PC-3 (cell line): ENCODE data around the gene ACTN1. TPM values are rescaled to one million over a fixed set of nuclear protein-coding genes. Genes with fewer than 3 reads are reported as not detected.

Experiments used
- ATAC-seq: fragments of 200-7000 bp; cut with Tn5 transposase; 2 replicates; pipeline ENCODE4 v1.9.1; 2020; ENCODE audit warnings: mild to moderate bottlenecking, moderate library complexity
- BruUV-seq: library from RNA; stranded (reverse); fragments of 400-500 nt; replicated peaks from 2 replicates; lab custom pipeline; 2021; lab: Mats Ljungman, UMichigan
- CTCF ChIA-PET: fragments of 300-600 bp; sonication (Branson Sonifier 250); formaldehyde crosslinking; loops from one replicate; lab custom pipeline; 2022; ENCODE audit warnings: antibody characterized with exemption; lab: Charles Lee
- POLR2A ChIA-PET: fragments of 300-600 bp; sonication (Branson Sonifier 250); formaldehyde crosslinking; loops from one replicate; lab custom pipeline; 2022; ENCODE audit warnings: antibody characterized with exemption; ENCODE audit not compliant: unreplicated experiment; lab: Charles Lee
- DNase-seq: peaks from one replicate; pipeline ENCODE4 v3.0.0-alpha.2; 2015
- H2AFZ ChIP-seq: fragments of 300-600 bp; sonication (generic); 2 replicates; pipeline ENCODE4 v1.6.0; 2016; ENCODE audit warnings: antibody characterized with exemption, low read length
- H3F3A ChIP-seq: fragments of 300-600 bp; sonication (generic); one replicate; pipeline ENCODE4 v1.6.0; 2017; ENCODE audit warnings: antibody characterized with exemption, low read length, control low read depth, mild to moderate bottlenecking; ENCODE audit not compliant: unreplicated experiment
- H3K27ac ChIP-seq: fragments of 300-600 bp; sonication (generic); 2 replicates; pipeline ENCODE4 v1.5.1; 2016; ENCODE audit warnings: mild to moderate bottlenecking, low read length
- H3K27me3 ChIP-seq: fragments of 300-600 bp; sonication (generic); 2 replicates; pipeline ENCODE4 v1.6.1; 2016; ENCODE audit warnings: low read length, mixed read lengths
- H3K36me3 ChIP-seq: fragments of 300-600 bp; sonication (generic); 2 replicates; pipeline ENCODE4 v1.6.1; 2016; ENCODE audit warnings: low read depth, mixed run types, low read length, mixed read lengths
- H3K4me1 ChIP-seq: fragments of 300-600 bp; sonication (generic); 2 replicates; pipeline ENCODE4 v1.5.1; 2016; ENCODE audit warnings: low read length; ENCODE audit not compliant: insufficient read depth
- H3K4me2 ChIP-seq: fragments of 300-600 bp; sonication (generic); 2 replicates; pipeline ENCODE4 v1.6.0; 2016; ENCODE audit warnings: low read length
- H3K4me3 ChIP-seq: fragments of 300-600 bp; sonication (generic); 2 replicates; pipeline ENCODE4 v1.5.1; 2016; ENCODE audit warnings: mild to moderate bottlenecking, low read length, mixed read lengths
- H3K79me2 ChIP-seq: fragments of 300-600 bp; sonication (generic); 2 replicates; pipeline ENCODE4 v1.6.1; 2017; ENCODE audit warnings: low read length, mixed read lengths
- H3K9ac ChIP-seq: fragments of 300-600 bp; sonication (generic); 2 replicates; pipeline ENCODE4 v1.6.0; 2016; ENCODE audit warnings: mild to moderate bottlenecking, low read length
- H3K9me2 ChIP-seq: fragments of 300-600 bp; sonication (generic); replicated peaks from 2 replicates; pipeline ENCODE4 v1.6.1; 2016; ENCODE audit warnings: mixed run types, low read length, mixed read lengths
- H3K9me3 ChIP-seq: fragments of 300-600 bp; sonication (generic); 2 replicates; pipeline ENCODE4 v1.6.1; 2016; ENCODE audit warnings: low read length, mixed read lengths
- H4K20me1 ChIP-seq: fragments of 300-600 bp; sonication (generic); 2 replicates; pipeline ENCODE4 v1.6.1; 2016; ENCODE audit warnings: low read length, mixed read lengths
- EZH2 ChIP-seq: fragments of 300-600 bp; sonication (generic); IDR thresholded peaks from one replicate; pipeline ENCODE4 v1.6.1; 2017; ENCODE audit warnings: antibody characterized with exemption, mild to moderate bottlenecking, low read length; ENCODE audit not compliant: unreplicated experiment
- EZH2phosphoT487 ChIP-seq: fragments of 300-600 bp; sonication (generic); IDR thresholded peaks from 2 replicates; pipeline ENCODE4 v1.6.1; 2018; ENCODE audit warnings: mild to moderate bottlenecking, antibody characterized with exemption, low read length, borderline replicate concordance
- intact Hi-C: fragments of 100-400 bp; cut with micrococcal nuclease; formaldehyde crosslinking; loops from 2 replicates; pipeline ENCODE4 v1.9.0; 2023
- total RNA-seq: library from RNA; depleted of rRNA; stranded (reverse); fragments of >200 nt; gene quantifications from 2 replicates; pipeline ENCODE4 v1.2.3, GENCODE V29; 2014
- TF ChIP-seq, protein P1 (sequence below): fragments of 300-600 bp; sonication (generic); conservative IDR thresholded peaks from 2 replicates; pipeline ENCODE4 v1.5.1; 2017; ENCODE audit warnings: antibody characterized with exemption, low read depth, mild to moderate bottlenecking, low read length

ACTN1 gene
- total RNA-seq, 1 experiment from 2014 or later: 303 TPM

DNA sequence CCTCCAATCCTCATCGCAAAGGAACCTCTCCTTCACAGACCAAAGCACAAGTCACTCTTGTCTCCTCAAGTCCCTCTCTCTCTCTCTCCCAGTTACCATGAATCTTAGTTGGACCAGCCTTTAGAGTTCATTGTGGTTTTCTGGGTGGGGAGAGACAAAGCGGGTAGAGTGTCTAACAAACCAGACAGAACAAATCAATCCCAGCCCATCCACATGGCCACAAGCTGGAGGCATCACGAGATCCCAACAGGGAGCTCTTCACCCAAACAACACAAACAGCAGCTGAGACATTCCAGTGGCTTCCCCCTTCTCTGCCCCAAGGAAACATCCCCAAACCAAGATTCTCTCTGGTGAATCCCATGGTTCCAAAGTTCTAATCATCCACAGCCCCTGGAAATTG is 22.4 kb downstream of the ACTN1 start:
- ATAC-seq (no peak), DNase-seq (no peak)
- peaks cover 45% of the 10 kb centered on the region for H3K36me3 ChIP-seq
- no peak overlapping the region for H3K9ac ChIP-seq
- H4K20me1 ChIP-seq: peaks cover 95% of the 10 kb centered on the region
- no peak overlapping the region for H3K4me3 ChIP-seq
- H3F3A ChIP-seq: peaks cover 2% of the 10 kb centered on the region
- H3K79me2 ChIP-seq: peaks cover 100% of the 10 kb centered on the region
- intact Hi-C loops: no loop called here
- TF ChIP-seq EZH2phosphoT487 (no peak), EZH2 (no peak)
- TF ChIP-seq, protein P1, sequence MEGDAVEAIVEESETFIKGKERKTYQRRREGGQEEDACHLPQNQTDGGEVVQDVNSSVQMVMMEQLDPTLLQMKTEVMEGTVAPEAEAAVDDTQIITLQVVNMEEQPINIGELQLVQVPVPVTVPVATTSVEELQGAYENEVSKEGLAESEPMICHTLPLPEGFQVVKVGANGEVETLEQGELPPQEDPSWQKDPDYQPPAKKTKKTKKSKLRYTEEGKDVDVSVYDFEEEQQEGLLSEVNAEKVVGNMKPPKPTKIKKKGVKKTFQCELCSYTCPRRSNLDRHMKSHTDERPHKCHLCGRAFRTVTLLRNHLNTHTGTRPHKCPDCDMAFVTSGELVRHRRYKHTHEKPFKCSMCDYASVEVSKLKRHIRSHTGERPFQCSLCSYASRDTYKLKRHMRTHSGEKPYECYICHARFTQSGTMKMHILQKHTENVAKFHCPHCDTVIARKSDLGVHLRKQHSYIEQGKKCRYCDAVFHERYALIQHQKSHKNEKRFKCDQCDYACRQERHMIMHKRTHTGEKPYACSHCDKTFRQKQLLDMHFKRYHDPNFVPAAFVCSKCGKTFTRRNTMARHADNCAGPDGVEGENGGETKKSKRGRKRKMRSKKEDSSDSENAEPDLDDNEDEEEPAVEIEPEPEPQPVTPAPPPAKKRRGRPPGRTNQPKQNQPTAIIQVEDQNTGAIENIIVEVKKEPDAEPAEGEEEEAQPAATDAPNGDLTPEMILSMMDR: no peak
- peaks cover 32% of the 10 kb centered on the region for H3K4me1 ChIP-seq
- POLR2A ChIA-PET: interaction anchor here (0.7 kb wide), 1 partner anchor 49 kb away, joined by 5 read pairs; no protein-coding TSS in a partner anchor
- BruUV-seq: no TSS peak
- CTCF ChIA-PET: interaction anchor here (0.5 to 0.7 kb wide), 2 partner anchors 18 to 491 kb away, joined by 3 to 8 read pairs; no protein-coding TSS in a partner anchor
- no peaks in the 10 kb centered on the region for H3K9me3 ChIP-seq
- H3K27me3 ChIP-seq: no peaks in the 10 kb centered on the region
- H2AFZ ChIP-seq: no peak overlapping the region
- no peak overlapping the region for H3K4me2 ChIP-seq
- H3K27ac ChIP-seq: no peak overlapping the region
- H3K9me2 ChIP-seq: no peaks in the 10 kb centered on the region

DNA sequence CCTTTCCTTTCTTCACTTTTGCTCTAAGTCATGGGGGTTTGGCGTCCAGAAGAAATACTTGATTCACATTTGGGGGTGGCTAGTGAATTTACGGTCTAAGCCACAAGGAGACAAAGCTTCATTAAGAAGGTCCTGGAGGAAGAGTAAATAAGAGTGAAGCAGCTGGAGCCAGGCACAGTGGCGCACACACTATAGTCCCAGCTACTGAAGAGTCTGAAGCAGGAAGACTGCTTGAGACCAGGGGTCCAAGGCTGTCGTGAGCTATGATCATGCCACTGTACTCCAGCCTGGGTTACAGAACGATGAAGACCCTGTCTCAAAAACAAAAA is 23.3 kb downstream of the ACTN1 start:
- BruUV-seq: no TSS peak
- H2AFZ ChIP-seq: no peak overlapping the region
- ATAC-seq (no peak), DNase-seq (no peak)
- H4K20me1 ChIP-seq: peaks cover 90% of the 10 kb centered on the region
- peaks cover 97% of the 10 kb centered on the region for H3K79me2 ChIP-seq
- no peak overlapping the region for H3K4me3 ChIP-seq
- no peaks in the 10 kb centered on the region for H3K9me2 ChIP-seq
- H3K4me1 ChIP-seq: peaks cover 35% of the 10 kb centered on the region
- H3K27me3 ChIP-seq: no peaks in the 10 kb centered on the region
- TF ChIP-seq EZH2phosphoT487: no peak
- TF ChIP-seq, protein P1: no peak
- TF ChIP-seq EZH2: no peak
- no peak overlapping the region for H3K4me2 ChIP-seq
- no peak overlapping the region for H3K9ac ChIP-seq
- no peaks in the 10 kb centered on the region for H3K9me3 ChIP-seq
- CTCF ChIA-PET: interaction anchor here (0.7 kb wide), 1 partner anchor 568 kb away, joined by 3 read pairs; no protein-coding TSS in a partner anchor
- peaks cover 7% of the 10 kb centered on the region for H3F3A ChIP-seq
- H3K27ac ChIP-seq: no peak overlapping the region
- POLR2A ChIA-PET: no interaction called here
- intact Hi-C loops: no loop called here
- H3K36me3 ChIP-seq: peaks cover 42% of the 10 kb centered on the region

GRCh38 chr14:68955164-68955850 is 23.8 kb downstream of the ACTN1 start:
- no peaks in the 10 kb centered on the region for H3K9me3 ChIP-seq
- H3K9ac ChIP-seq: no peak overlapping the region
- H3K27me3 ChIP-seq: no peaks in the 10 kb centered on the region
- H3F3A ChIP-seq: peaks cover 7% of the 10 kb centered on the region
- peaks cover 40% of the 10 kb centered on the region for H3K4me1 ChIP-seq
- H3K36me3 ChIP-seq: peaks cover 39% of the 10 kb centered on the region
- H4K20me1 ChIP-seq: peaks cover 85% of the 10 kb centered on the region
- H3K4me2 ChIP-seq: no peak overlapping the region
- CTCF ChIA-PET: no interaction called here
- no peak overlapping the region for H2AFZ ChIP-seq
- no peak overlapping the region for H3K27ac ChIP-seq
- DNase-seq: no peak
- no peak overlapping the region for H3K4me3 ChIP-seq
- BruUV-seq: no TSS peak
- intact Hi-C loops: no loop called here
- POLR2A ChIA-PET: interaction anchor here (0.6 to 0.8 kb wide), 2 partner anchors 19 to 22 kb away, joined by 4 to 7 read pairs; no protein-coding TSS in a partner anchor
- ATAC-seq: no peak
- H3K9me2 ChIP-seq: no peaks in the 10 kb centered on the region
- TF ChIP-seq EZH2 (no peak), EZH2phosphoT487 (no peak)
- TF ChIP-seq, protein P1: no peak
- peaks cover 97% of the 10 kb centered on the region for H3K79me2 ChIP-seq
